ENCODE data around the gene TADA2A. TPM values are rescaled to one million over a fixed set of nuclear protein-coding genes. Genes with fewer than 3 reads are reported as not detected.

Gene TADA2A
- total and polyA plus RNA-seq, 2 of the 8 experiments (the other 6 are each of a cell fraction or from before 2014, with no cell fraction given): 8.4 to 18.5 TPM

DNA sequence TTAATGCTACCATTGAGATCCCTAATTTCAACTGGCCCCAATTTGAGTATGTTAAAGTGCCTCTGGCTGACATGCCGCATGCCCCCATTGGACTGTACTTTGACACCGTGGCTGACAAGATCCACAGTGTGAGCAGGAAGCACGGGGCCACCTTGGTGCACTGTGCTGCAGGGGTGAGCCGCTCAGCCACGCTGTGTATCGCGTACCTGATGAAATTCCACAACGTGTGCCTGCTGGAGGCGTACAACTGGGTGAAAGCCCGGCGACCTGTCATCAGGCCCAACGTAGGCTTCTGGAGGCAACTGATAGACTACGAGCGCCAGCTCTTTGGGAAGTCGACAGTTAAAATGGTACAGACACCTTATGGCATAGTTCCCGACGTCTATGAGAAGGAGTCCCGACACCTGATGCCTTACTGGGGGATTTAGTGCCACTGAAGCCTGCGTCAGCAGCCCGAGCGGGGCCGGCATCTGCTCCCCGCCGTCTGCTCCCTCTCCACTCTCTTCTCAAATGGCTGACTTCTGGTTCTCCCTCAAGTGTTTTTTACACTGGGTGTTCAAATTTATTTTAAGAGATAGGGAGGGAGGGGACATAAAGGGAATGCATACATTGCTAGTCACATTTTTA, 105.9 kb downstream of the TADA2A start:
- Histone ChIP-seq H3K4me3 (ENCODE audit: extremely low read depth in 1 of 4, insufficient read depth in 2 of 4, low read depth in 3 of 4, low read length in 4 of 4) (no peak overlapping the region), H2AFZ (ENCODE audit: low read length) (no peak overlapping the region), H3K4me1 (replicated peaks in 1 of 4; ENCODE audit: control insufficient read depth in 3 of 4, insufficient read depth in 4 of 4, low read length in 3 of 4) (peaks cover 0 to 2% (median 0%) of the 10 kb centered on the region in 4 experiments; a peak in 1 of 7 replicates), H3K4me2 (ENCODE audit: insufficient read depth in 1 of 2, low read depth in 2 of 2, low read length in 2 of 2) (no peak overlapping the region), H2BK15ac (ENCODE audit: low read length) (no peak overlapping the region), H2BK12ac (ENCODE audit: low read depth, low read length) (no peak overlapping the region), H4K91ac (replicated peaks; ENCODE audit: insufficient read length, low read length) (no peak overlapping the region), H3K79me1 (ENCODE audit: low read depth, low read length) (peaks cover 8% of the 10 kb centered on the region), H3K18ac (ENCODE audit: extremely low read depth, low read length) (no peak overlapping the region), H3K23ac (ENCODE audit: insufficient read length) (no peak overlapping the region), H3K56ac (replicated peaks; ENCODE audit: insufficient read length, low read depth, low read length) (no peak overlapping the region), H3K9ac (replicated peaks in 1 of 4; ENCODE audit: extremely low read depth in 1 of 4, low read depth in 3 of 4, low read length in 3 of 4) (no peak overlapping the region), H3K14ac (ENCODE audit: insufficient read length) (no peak overlapping the region), H3K79me2 (ENCODE audit: control insufficient read depth in 1 of 2, insufficient read depth in 2 of 2, low read length in 2 of 2) (peaks cover 0 to 7% of the 10 kb centered on the region in 2 experiments; a peak in 2 of 4 replicates), H3K4ac (replicated peaks; ENCODE audit: insufficient read length, low read depth, low read length) (no peak overlapping the region), H2BK120ac (replicated peaks; ENCODE audit: low read depth, low read length) (no peak overlapping the region), H2AK5ac (ENCODE audit: low read depth, low read length) (no peak overlapping the region), H3K36me3 (ENCODE audit: control insufficient read depth in 2 of 4, insufficient read depth in 4 of 4, low read length in 3 of 4) (peaks cover 0 to 25% (median 4%) of the 10 kb centered on the region in 4 experiments; a peak in 5 of 8 replicates), H3K9me3 (ENCODE audit: insufficient read depth in 2 of 2, low read depth in 1 of 2, low read length in 1 of 2) (no peaks in the 10 kb centered on the region), H4K20me1 (replicated peaks in 1 of 2; ENCODE audit: control insufficient read depth in 1 of 2, insufficient read depth in 2 of 2, low read length in 2 of 2) (peaks cover 1 to 3% of the 10 kb centered on the region in 2 experiments), H3K27ac (ENCODE audit: low read depth, low read length) (no peak overlapping the region), H4K8ac (ENCODE audit: extremely low read depth, insufficient read depth, low read length) (no peak overlapping the region; the same call in 1 of the 2 replicates), H3K27me3 (replicated peaks in 1 of 4; ENCODE audit: control insufficient read depth in 3 of 4, extremely low read depth in 1 of 4, insufficient read depth in 3 of 4, low read length in 3 of 4) (no peaks in the 10 kb centered on the region), H4K5ac (ENCODE audit: insufficient read length, low read depth, low read length) (no peak overlapping the region), H2BK5ac (ENCODE audit: low read depth, low read length) (0 out of 2 replicates have a peak overlapping the region, but pooled peaks have one; percentile 20), H3K23me2 (ENCODE audit: low read depth, low read length) (no peaks in the 10 kb centered on the region), H2BK20ac (ENCODE audit: low read length) (no peak overlapping the region)
- no peak for FAIRE-seq
- ChIA-PET POLR2A (ENCODE audit: partially characterized antibody) (interaction anchor here (0.7 to 1.3 kb wide), 3 partner anchors 23 to 1657 kb away, joined by 3 to 4 read pairs (median 3); partner anchors contain the start of genes DUSP14 and SYNRG), CTCF (ENCODE audit: partially characterized antibody) (interaction anchor here (0.8 to 1.4 kb wide), 5 partner anchors 10 to 139 kb away, joined by 3 to 4 read pairs (median 3); no protein-coding TSS in a partner anchor)
- no peak for DNase-seq (ENCODE audit: low read depth in 1 of 2, low spot score in 2 of 2)
- 92% methylated on average over 24 of the region's 24 CpGs; no CpG with 5 or more reads in 1 of the 2 experiments for WGBS, 2 experiments (ENCODE audit: extremely low coverage in 1 of 2, insufficient coverage in 1 of 2, insufficient read length in 1 of 2, insufficient replicate concordance in 2 of 2, low coverage in 1 of 2, low lambda C conversion rate in 2 of 2, missing lambda C conversion rate in 1 of 2)
- TF ChIP-seq SIN3A (conservative IDR thresholded peaks at IDR 0.05 in 1 of 2, IDR thresholded peaks at IDR 0.05 in 1 of 2; ENCODE audit: low read depth in 1 of 2, low read length in 2 of 2) (no peak), SIRT6 (IDR thresholded peaks at IDR 0.05; ENCODE audit: low read length) (no peak), RXRA (IDR thresholded peaks at IDR 0.05; ENCODE audit: insufficient read depth, low read depth, low read length) (no peak), HDAC6 (IDR thresholded peaks at IDR 0.05; ENCODE audit: low read depth, low read length) (no peak), BRCA1 (IDR thresholded peaks at IDR 0.05; ENCODE audit: low read depth, low read length) (no peak), POLR2A (IDR thresholded peaks at IDR 0.05; ENCODE audit: control extremely low read depth in 1 of 2, low read depth in 2 of 2, low read length in 2 of 2) (no peak), RNF2 (IDR thresholded peaks at IDR 0.05; ENCODE audit: borderline replicate concordance, low read depth, low read length, missing control alignments, poor library complexity, severe bottlenecking) (no peak), PHF8 (conservative IDR thresholded peaks at IDR 0.05; ENCODE audit: low read depth, low read length) (no peak), EGR1 (IDR thresholded peaks at IDR 0.05; ENCODE audit: borderline replicate concordance, low read depth, low read length) (no peak)
- TF ChIP-seq, protein P1, sequence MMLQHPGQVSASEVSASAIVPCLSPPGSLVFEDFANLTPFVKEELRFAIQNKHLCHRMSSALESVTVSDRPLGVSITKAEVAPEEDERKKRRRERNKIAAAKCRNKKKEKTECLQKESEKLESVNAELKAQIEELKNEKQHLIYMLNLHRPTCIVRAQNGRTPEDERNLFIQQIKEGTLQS (IDR thresholded peaks at IDR 0.05; ENCODE audit: insufficient read depth, low read depth, low read length): no peak
